ENCODE results near the gene SMIM1. TPM values are rescaled to one million over a fixed set of nuclear protein-coding genes. Genes with fewer than 3 reads are reported as not detected.
"Not testable (repeated sequence)": the region's sequence is repeated elsewhere in the genome, so short reads cannot be mapped to it uniquely, and the experiment has no call there.

SMIM1 gene
- total RNA-seq, 1 donor from 2014 or later: 13.0 TPM

DNA sequence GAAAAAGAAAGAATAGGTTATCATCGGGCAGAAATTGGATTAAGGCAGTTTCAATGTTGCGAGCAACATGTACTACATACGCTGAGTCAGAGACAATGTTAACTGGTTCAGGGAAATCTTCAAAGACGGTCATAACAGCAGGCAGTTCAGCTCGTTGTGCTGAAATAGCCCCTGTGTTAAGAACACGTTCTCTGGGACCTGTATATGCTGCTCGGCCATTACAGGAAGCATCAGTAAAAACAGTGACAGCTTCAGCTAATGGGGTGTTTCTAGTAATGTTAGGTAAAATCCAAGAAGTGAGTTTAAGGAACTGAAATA is 32.0 kb downstream of the SMIM1 start:
- DNase-seq (ENCODE audit: missing footprints); intact Hi-C loops (cut with DNase I); ATAC-seq: not testable (repeated sequence)

- DNase-seq (ENCODE audit: missing footprints): no peak
- intact Hi-C loops (cut with DNase I): no loop called here
- no peak for ATAC-seq
Measured at GRCh38 chr1:3805038-3805437, 32.5 kb downstream of the SMIM1 start.

DNA sequence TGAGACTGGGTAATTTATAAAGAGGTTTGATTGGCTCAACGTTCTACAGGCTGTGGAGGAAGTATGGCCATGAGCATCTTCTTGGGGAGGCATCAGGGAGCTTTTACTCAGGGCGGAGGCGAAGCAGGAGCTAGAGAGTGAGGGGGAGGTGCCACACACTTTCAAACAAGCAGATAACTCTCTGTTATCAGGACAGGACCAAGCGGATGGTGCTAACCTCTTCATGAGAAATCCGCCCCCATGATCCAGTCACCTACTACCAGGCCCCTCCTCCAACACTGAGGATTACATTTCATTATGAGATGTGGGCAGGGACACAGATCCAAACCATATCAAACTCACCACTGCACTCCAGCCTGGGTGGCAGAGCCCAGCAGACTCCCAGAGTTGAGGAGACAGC is 35.2 kb downstream of the SMIM1 start:
- no peak for ATAC-seq
- DNase-seq (ENCODE audit: missing footprints): no peak
- intact Hi-C loops (cut with DNase I): no loop called here

DNA sequence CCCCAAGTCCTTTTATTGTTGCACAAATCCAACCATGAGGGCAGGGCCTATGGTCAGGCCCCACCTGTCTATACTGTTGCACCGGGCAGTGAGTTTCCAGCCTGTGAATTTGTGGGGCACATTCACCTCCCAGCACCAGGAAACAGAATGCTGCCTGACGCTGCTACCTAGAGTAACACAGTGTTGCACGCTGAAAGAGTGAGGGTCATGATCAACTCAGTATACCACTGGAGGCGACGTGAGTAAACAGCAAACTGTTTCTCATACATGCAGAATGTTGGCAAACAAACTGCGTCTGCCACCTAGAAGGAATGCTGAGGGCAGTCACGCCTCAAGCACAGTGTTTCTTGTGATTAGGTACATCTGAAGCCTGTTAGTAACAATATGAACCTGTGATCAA is 37.1 kb downstream of the SMIM1 start:
- intact Hi-C loops (cut with DNase I): no loop called here
- DNase-seq (ENCODE audit: missing footprints) (no peak), ATAC-seq (no peak)

DNA sequence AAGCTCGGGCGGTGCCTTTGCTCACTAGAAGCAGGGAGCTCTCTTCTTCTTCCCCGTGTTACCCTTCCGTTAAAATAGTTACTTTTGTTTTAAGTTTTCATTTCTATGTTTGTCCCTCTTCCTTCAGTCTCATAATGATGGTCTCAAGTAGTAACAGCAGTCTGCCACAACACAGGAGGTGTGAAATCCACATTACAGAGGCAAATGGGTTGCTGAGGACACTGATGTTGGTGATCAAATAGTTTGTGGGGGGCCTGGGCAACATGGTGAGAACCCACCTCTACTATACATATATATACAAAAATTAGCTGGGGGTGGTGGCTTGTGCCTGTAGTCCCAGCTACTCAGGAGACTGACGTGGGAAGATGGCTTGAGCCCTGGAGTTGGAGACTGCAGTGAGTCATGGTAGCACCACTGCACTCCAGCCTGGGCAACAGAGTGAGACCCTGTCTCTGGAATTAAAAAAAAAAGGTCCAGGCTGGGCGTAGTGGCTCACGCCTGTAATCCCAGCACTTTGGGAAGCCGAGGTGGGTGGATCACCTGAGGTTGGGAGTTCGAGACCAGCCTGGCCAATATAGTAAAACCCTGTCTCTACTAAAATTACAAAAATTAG is 37.7 kb downstream of the SMIM1 start:
- DNase-seq (ENCODE audit: missing footprints); intact Hi-C loops (cut with DNase I); ATAC-seq: not testable (repeated sequence)

DNA sequence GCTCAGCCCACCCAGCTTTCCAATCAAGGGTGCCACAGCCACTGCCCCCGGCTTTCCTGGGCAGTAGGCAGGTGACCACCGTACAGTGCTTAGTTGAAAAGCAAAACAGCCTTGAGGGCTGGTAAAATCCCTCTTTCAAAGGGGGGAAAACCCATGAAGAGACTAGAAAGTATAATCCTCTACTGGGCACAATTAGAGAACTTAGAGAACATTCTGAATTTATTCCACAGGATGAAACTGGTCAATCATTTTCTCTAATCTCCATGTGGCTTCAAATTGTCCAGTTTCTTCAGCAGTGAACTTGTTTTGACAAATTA is 39.0 kb downstream of the SMIM1 start:
- no peak for ATAC-seq
- intact Hi-C loops (cut with DNase I): no loop called here

GRCh38 chr1:3814065-3814464 is 41.5 kb downstream of the SMIM1 start:
- ATAC-seq (no peak), DNase-seq (ENCODE audit: missing footprints) (no peak)
- intact Hi-C loops (cut with DNase I): no loop called here

More for the DNA sequence above, 39.0 kb downstream of the SMIM1 start:
- no peak for DNase-seq (ENCODE audit: missing footprints)

DNA sequence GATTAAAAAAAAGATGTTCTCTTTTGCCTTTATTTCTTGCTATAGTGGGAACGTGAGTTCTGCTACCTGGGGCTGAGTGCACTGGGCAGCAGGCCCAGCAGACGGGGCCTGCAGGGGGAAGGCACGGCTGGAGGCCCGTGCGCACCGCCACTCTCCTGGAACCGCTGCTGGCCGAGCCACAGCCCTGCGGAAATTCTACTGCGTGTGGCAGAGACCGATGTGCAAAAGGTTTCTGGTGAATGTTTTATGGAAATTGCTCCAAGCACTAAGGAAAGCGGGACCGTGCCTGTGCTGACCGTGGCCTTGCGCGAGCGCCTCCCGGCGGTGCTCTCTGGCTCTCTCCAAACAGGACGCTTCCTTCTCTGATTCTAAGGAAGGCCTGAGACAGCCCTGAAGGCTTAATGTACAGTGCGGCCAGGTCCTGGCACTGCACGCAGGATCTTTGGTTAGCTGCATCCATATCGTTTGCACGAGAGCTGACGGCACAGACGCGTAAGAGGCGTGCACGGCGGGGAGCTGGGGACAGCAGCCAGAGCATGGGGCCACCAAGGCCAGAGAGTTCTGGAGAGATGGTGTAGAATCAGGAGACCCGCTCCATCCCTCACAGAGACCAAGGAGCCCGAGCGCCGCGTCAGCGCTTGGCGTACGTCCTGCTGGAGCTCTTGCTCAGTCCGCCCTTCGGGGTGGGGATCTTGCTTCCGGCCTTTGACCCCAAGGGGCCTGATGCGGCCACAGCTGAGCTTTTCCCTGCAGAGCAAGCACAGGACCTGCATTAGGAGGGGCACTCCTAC is 42.4 kb downstream of the SMIM1 start:
- no peak for DNase-seq (ENCODE audit: missing footprints)
- intact Hi-C loops (cut with DNase I): no loop called here
- ATAC-seq: no peak

DNA sequence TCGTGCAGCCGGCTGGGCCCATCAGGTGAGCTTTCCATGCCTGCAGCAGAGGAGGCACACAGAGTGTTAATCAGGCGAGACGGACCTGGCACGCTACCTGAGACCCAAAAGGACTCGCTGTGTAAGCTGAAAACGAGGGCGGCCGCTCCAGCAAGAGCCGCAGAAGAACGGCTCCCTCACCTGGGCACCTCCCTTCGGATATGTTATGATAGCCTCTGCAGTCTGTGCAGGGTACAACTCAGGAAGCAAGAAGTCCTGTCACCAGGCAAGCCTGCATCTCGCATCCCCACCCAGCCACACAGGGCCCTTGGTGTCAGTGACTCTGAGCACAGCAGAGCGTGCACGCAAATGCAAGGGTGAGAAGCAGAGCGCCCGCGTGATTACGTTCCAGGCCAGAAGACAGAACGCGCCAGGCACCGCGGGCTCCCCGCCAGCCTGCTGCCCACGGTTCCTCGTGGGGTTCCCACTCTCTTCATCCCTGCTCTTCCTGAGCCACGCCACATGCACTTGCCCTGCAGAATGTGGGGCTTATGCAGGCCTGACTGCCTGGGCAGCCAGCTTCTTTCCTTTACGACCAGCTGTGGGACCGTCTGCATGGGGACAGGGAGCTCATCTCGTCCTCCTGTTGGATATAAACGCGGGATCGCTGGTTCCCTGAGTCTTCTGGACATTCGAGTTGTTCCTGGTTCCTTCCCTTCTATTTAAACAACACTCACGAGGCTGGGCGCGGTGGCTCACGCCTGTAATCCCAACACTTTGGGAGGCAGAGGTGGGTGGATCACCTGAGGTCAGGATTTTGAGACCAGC is 44.0 kb downstream of the SMIM1 start:
- intact Hi-C loops (cut with DNase I): no loop called here
- ATAC-seq: no peak
- DNase-seq (ENCODE audit: missing footprints): no peak

DNA sequence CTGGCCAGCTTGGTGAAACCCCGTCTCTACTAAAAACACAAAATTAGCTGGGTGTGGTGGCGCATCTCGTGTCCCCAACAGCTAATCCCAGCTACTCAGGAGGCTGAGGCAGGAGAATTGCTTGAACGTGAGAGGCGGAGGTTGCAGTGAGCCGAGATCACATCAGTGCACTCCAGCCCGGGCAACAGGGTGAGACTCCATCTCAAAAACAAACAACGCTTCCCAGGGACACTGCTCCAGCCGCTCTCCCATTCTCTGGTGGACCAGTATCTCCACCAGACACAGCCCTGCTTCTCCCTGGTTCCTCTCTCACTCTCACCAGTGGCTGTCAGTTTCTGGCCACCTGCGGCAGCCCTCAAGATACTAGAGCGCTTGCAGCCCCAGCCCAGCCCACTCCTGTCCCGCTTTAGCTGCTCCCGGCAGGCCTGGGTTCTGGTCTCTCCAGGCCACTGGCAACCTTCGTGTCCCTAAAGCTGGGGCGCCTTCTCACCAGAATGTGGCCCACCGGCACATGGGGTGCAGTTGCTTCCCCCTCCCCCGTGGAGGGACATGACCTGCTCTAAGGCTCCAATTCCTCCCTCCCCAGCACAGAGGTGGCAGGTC is 44.7 kb downstream of the SMIM1 start:
- ATAC-seq (no peak), DNase-seq (ENCODE audit: missing footprints) (no peak)
- intact Hi-C loops (cut with DNase I): no loop called here

DNA sequence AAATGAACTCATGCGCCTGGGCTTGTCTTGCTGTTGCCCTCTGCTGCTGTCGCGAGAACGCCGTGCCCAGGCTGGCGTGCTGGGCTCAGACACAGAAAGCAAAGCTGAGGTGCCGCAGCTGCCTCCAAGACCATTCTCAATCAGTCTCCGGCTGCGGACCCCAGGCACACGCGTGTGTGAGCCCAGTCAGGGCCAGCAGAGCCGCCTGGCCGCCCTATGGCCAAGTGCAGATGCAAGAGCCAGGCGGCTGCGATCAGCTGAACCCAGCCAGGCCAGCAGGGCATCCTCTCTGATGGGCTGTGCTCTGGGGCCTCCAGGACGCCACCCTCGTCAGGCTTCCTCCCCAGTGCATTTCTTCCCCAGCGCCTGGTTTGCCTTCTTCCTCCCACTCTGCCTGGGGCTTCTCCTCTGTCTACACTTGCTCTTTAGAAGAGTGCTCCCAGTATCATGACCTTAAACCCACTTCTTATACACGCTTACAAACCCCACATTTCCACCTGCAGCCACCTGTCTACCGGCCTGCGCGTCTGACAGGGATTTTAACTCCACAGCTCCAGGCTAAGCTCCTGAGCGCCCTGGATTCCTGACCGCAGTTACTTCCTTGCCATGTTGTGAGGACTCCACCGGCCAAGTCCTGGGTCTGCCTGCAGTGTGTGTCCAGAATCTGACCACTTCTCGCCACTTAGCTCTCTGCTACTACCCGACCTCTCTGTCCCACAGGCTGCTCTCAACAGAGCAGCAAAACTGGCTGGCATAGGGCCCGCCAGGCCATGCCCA is 45.5 kb downstream of the SMIM1 start:
- ATAC-seq (no peak), DNase-seq (ENCODE audit: missing footprints) (no peak)
- intact Hi-C loops (cut with DNase I): no loop called here

DNA sequence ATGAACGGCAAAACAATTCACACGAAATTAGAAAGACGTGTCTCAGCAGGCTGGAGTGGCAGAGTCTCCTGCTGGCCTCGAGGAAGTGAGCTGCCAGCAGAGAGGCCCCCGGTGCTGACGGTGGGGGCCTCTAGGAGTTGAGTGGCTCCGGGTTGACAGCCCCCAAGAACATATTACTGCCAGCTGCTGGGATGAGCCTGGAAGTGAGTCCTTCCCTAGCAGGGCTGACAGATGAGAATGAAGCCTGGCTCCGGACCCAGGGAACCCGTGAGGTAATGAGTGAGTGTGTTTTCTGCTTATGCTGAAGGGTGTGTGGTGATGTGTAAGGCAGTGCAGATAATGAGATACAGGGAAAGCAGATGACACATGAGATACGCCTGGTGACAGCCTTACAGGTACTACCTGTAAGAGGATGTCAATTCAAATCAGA is 47.2 kb downstream of the SMIM1 start:
- intact Hi-C loops (cut with DNase I): no loop called here
- DNase-seq (ENCODE audit: missing footprints) (no peak), ATAC-seq (no peak)

DNA sequence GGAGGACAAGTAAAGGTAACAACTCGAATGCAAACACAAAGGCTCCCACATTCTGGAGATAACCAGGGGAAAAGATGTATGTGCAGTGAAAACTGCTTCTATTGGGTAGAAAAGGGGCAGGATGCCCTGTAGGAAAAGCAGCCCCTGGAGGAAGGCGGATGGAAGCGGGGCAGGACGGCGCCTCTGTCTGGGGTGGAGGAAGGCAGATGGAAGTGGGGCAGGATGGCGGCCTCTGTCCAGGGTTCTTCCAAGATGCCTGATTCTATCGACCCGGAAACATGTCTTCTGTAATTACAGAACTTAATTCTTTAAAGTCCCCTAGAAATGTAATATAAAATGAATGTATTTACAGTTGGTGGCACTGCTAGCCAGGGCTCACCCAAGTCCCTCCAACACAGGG is 47.8 kb downstream of the SMIM1 start:
- intact Hi-C loops (cut with DNase I): no loop called here
- DNase-seq (ENCODE audit: missing footprints) (no peak), ATAC-seq (no peak)

DNA sequence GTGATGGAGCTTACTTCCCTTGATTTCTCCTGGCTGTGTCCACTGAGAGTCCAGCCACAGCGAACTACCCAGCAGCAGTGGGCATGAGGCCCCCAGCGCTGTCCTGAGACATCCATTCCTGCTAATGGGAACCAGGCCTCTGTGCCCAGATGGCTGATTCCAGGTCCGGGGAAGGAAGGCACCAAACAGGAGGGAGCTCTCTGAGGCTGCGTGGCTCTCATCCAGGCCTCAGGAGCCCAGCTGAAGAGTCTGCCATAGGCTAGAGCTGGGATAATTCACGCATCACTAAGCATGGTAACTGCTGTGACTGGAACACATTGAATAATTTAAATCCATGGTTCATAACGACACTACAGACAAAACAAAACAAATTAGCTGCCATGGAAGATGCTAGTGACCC is 48.5 kb downstream of the SMIM1 start:
- ATAC-seq: no peak
- intact Hi-C loops (cut with DNase I): no loop called here
- no peak for DNase-seq (ENCODE audit: missing footprints)

- DNase-seq (ENCODE audit: missing footprints): no peak
- ATAC-seq: no peak
- intact Hi-C loops (cut with DNase I): no loop called here
Measured at GRCh38 chr1:3821447-3821846, 48.9 kb downstream of the SMIM1 start.

GRCh38 chr1:3821908-3822307 is 49.4 kb downstream of the SMIM1 start:
- DNase-seq (ENCODE audit: missing footprints): no peak

GRCh38 chr1:3822421-3822820 is 49.9 kb downstream of the SMIM1 start:
- no peak for ATAC-seq
- intact Hi-C loops (cut with DNase I): no loop called here
- DNase-seq (ENCODE audit: missing footprints): no peak

More at GRCh38 chr1:3821908-3822307, 49.4 kb downstream of the SMIM1 start:
- intact Hi-C loops (cut with DNase I): no loop called here
- no peak for ATAC-seq

GRCh38 chr1:3824650-3825049 is 52.1 kb downstream of the SMIM1 start:
- DNase-seq (ENCODE audit: missing footprints) (no peak), ATAC-seq (no peak)
- intact Hi-C loops (cut with DNase I): no loop called here

- ATAC-seq (no peak), DNase-seq (ENCODE audit: missing footprints) (no peak)
- intact Hi-C loops (cut with DNase I): no loop called here
Measured at GRCh38 chr1:3825356-3825755, 52.8 kb downstream of the SMIM1 start.
